Activated B cell treated with CpG ODN at 0.5 μM for 24 hours (primary cell): Measurements from ENCODE around the gene TMEM242. TPM values are rescaled to one million over a fixed set of nuclear protein-coding genes. Genes with fewer than 3 reads are reported as not detected.

ENCODE experiments used
- ATAC-seq: fragments of 200-7000 bp; cut with Tn5 transposase; one replicate; pipeline ENCODE4 v1.10.0; 2021; ENCODE audit warnings: low read depth, mild to moderate bottlenecking, moderate library complexity
- CTCF ChIA-PET: fragments of 350-600 bp; sonication (Branson Sonifier 250); formaldehyde crosslinking; loops from one replicate; lab custom pipeline; 2021; ENCODE audit warnings: antibody characterized with exemption; lab: Charles Lee
- POLR2A ChIA-PET: fragments of 350-600 bp; sonication (Branson Sonifier 250); formaldehyde crosslinking; loops from one replicate; lab custom pipeline; 2021; ENCODE audit warnings: antibody characterized with exemption; lab: Charles Lee
- DNase-seq: peaks from one replicate; pipeline ENCODE4 v3.0.0; 2022
- H3K27ac Mint-ChIP-seq: one replicate; pipeline ENCODE4 v1.8.0; 2020; ENCODE audit warnings: mixed read lengths
- H3K27me3 Mint-ChIP-seq: one replicate; pipeline ENCODE4 v1.8.0; 2021; ENCODE audit warnings: mixed read lengths
- H3K36me3 Mint-ChIP-seq: one replicate; pipeline ENCODE4 v1.8.0; 2021; ENCODE audit warnings: low read depth, mixed read lengths
- H3K4me1 Mint-ChIP-seq: one replicate; pipeline ENCODE4 v1.8.0; 2021; ENCODE audit warnings: mixed read lengths
- H3K4me3 Mint-ChIP-seq: one replicate; pipeline ENCODE4 v1.8.0; 2020; ENCODE audit warnings: mild to moderate bottlenecking, mixed read lengths
- H3K9me3 Mint-ChIP-seq: one replicate; pipeline ENCODE4 v1.8.0; 2020; ENCODE audit warnings: mixed read lengths
- intact Hi-C: fragments of 100-400 bp; cut with micrococcal nuclease; formaldehyde crosslinking; loops from one replicate; pipeline ENCODE4 v1.15.1; 2024
- total RNA-seq: library from RNA; stranded (reverse); gene quantifications from 2 replicates; pipeline ENCODE4 v1.2.3, GENCODE V29; 2022
- TF ChIP-seq, protein P1 (sequence below): fragments of 200-600 bp; IDR thresholded peaks from one replicate; pipeline ENCODE4 v1.8.0; 2022; ENCODE audit warnings: antibody characterized with exemption, mild to moderate bottlenecking

The TMEM242 gene
- total RNA-seq, 1 donor from 2014 or later = 17.6 TPM

DNA sequence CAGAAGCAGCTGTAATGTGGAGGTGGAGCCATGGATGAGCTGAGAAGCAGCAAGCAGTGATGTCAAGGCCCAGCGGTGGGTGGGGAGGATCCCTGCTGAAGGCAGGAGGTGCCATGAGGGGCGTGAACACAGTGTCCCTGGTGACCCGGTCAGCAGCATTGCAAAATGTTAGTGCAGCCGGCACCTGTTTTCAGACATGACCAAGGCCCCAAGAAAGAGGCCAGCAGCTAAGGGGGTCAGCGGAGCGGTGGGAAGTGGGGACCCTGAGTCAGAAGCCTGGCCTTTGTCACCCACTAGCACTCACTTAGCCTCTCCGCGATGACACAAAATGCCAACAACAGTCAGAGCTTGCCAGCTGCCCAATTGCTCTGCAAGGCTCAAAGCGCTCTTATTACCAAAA lies 51.9 kb downstream of the TMEM242 start:
- intact Hi-C loops = loop anchor here (10.0 kb wide), 1 partner anchor 877 kb away; no protein-coding TSS in a partner anchor
- DNase-seq = no peak
- Mint-ChIP-seq H3K4me3 (no peak overlapping the region), H3K4me1 (peaks cover 9% of the 10 kb centered on the region), H3K9me3 (no peaks in the 10 kb centered on the region), H3K36me3 (no peaks in the 10 kb centered on the region), H3K27me3 (no peaks in the 10 kb centered on the region), H3K27ac (no peak overlapping the region)
- ChIA-PET CTCF (no interaction called here), POLR2A (no interaction called here)
- TF ChIP-seq, protein P1, sequence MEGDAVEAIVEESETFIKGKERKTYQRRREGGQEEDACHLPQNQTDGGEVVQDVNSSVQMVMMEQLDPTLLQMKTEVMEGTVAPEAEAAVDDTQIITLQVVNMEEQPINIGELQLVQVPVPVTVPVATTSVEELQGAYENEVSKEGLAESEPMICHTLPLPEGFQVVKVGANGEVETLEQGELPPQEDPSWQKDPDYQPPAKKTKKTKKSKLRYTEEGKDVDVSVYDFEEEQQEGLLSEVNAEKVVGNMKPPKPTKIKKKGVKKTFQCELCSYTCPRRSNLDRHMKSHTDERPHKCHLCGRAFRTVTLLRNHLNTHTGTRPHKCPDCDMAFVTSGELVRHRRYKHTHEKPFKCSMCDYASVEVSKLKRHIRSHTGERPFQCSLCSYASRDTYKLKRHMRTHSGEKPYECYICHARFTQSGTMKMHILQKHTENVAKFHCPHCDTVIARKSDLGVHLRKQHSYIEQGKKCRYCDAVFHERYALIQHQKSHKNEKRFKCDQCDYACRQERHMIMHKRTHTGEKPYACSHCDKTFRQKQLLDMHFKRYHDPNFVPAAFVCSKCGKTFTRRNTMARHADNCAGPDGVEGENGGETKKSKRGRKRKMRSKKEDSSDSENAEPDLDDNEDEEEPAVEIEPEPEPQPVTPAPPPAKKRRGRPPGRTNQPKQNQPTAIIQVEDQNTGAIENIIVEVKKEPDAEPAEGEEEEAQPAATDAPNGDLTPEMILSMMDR = no peak
- no peak for ATAC-seq

DNA sequence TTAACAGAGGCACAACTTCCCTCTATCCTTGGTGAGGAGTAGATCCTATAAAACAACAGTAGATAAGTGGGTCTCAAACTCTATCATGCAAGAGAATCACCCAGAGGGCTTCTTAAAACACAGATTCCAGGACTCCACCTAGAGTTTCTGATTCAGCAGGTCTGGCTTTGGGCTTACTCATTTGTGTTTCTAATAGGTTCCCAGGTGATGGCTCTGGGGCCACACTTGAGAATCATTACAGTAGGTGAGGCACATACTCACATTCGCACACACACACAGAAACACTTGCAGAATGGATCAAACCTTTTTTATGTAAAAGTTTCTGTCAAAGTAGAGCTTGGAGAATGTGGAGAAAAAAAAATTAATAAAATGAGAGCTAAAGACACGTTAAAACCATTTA lies 52.4 kb downstream of the TMEM242 start:
- CTCF ChIA-PET = no interaction called here
- no peaks in the 10 kb centered on the region for H3K27me3 Mint-ChIP-seq
- ATAC-seq (no peak), DNase-seq (no peak)
- no peaks in the 10 kb centered on the region for H3K9me3 Mint-ChIP-seq
- no peaks in the 10 kb centered on the region for H3K36me3 Mint-ChIP-seq
- no peak overlapping the region for H3K4me3 Mint-ChIP-seq
- no peak overlapping the region for H3K27ac Mint-ChIP-seq
- POLR2A ChIA-PET = no interaction called here
- peaks cover 9% of the 10 kb centered on the region for H3K4me1 Mint-ChIP-seq
- TF ChIP-seq, protein P1 = no peak
- intact Hi-C loops = loop anchor here (10.0 kb wide), 1 partner anchor 876 kb away; no protein-coding TSS in a partner anchor

DNA sequence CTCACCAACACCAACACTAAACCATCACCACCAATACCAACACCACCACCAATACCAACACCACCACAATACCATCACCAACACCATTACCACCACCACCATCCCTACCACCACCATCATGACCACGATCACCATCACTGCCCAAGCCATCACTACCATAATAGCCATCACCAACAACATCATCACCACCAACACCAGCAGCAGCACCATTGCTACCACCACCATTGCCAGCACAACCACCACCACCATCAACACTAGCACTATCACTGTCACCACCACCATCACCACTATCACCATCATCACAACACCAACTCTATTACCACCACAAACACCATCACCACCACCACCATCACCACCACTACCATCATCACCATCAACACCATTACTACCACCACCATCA lies 53.0 kb downstream of the TMEM242 start:
- Mint-ChIP-seq H3K9me3 (no peaks in the 10 kb centered on the region), H3K27me3 (no peaks in the 10 kb centered on the region), H3K27ac (no peak overlapping the region), H3K4me1 (peaks cover 9% of the 10 kb centered on the region), H3K4me3 (no peak overlapping the region), H3K36me3 (no peaks in the 10 kb centered on the region)
- CTCF ChIA-PET = no interaction called here
- intact Hi-C loops = loop anchor here (10.0 kb wide), 1 partner anchor 876 kb away; no protein-coding TSS in a partner anchor
- no peak for ATAC-seq
- POLR2A ChIA-PET = no interaction called here
- TF ChIP-seq, protein P1 = no peak
- no peak for DNase-seq

DNA sequence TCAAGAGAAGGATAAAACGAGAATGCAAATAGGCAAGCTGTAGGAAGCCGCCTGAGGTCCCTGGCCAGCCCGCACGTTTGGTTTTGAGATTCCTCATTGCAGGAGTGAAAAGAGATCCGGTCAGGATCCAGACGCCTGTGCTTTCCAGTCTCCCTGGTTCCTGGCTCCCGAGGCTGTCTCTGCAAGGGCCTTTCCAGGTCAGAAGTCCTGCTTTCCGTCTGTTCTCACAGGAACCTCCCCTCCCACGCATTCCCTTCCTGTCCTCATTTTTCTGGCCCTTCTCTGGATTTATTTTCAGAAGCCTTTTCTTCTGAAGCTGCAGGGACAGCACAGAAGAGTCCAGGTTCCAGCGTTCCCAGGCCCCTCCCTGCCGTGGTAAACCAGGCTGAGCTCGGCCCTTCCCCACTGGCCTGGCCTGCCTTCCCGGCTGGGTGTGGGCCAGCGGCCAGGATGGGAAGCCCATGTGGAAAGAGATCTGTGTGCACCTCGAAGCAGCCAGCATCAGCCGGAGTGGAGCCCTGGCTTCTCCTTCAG lies 54.0 kb downstream of the TMEM242 start:
- no peaks in the 10 kb centered on the region for H3K27me3 Mint-ChIP-seq
- no peak overlapping the region for H3K27ac Mint-ChIP-seq
- TF ChIP-seq, protein P1 = no peak
- ChIA-PET CTCF (no interaction called here), POLR2A (no interaction called here)
- DNase-seq = no peak
- no peaks in the 10 kb centered on the region for H3K36me3 Mint-ChIP-seq
- intact Hi-C loops = no loop called here
- ATAC-seq = no peak
- no peak overlapping the region for H3K4me3 Mint-ChIP-seq
- no peaks in the 10 kb centered on the region for H3K9me3 Mint-ChIP-seq
- H3K4me1 Mint-ChIP-seq = peaks cover 9% of the 10 kb centered on the region

DNA sequence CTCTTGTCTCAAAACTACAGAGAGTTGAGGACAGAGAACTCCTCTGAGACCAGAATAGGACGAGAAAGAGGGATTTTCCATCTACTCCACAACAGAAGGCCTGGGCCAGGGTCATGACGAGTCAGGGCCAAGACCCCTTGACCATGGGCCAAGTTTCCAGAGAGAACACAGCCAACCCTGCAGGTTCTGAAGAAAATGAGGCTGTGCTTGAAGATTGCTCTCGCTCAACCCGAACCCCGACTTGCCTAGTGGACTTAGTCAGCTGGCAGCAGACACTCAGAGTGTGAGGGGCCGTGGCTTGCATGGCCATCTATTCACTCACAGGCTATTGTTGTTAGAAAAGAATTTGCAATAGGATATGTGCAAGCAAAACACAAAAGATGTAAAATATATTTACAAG lies 54.5 kb downstream of the TMEM242 start:
- TF ChIP-seq, protein P1 = no peak
- DNase-seq = no peak
- POLR2A ChIA-PET = no interaction called here
- Mint-ChIP-seq H3K9me3 (no peaks in the 10 kb centered on the region), H3K27me3 (no peaks in the 10 kb centered on the region), H3K36me3 (no peaks in the 10 kb centered on the region), H3K4me1 (peaks cover 9% of the 10 kb centered on the region), H3K4me3 (no peak overlapping the region), H3K27ac (no peak overlapping the region)
- intact Hi-C loops = no loop called here
- ATAC-seq = no peak
- CTCF ChIA-PET = no interaction called here
